NK-92 (cell line): Measurements from ENCODE around the gene GBGT1.

Source experiments
- DNase-seq: peaks from one replicate; lab custom pipeline; 2025; ENCODE audit not compliant: unreplicated experiment; lab: John Stamatoyannopoulos, UW

The GBGT1 gene

DNA sequence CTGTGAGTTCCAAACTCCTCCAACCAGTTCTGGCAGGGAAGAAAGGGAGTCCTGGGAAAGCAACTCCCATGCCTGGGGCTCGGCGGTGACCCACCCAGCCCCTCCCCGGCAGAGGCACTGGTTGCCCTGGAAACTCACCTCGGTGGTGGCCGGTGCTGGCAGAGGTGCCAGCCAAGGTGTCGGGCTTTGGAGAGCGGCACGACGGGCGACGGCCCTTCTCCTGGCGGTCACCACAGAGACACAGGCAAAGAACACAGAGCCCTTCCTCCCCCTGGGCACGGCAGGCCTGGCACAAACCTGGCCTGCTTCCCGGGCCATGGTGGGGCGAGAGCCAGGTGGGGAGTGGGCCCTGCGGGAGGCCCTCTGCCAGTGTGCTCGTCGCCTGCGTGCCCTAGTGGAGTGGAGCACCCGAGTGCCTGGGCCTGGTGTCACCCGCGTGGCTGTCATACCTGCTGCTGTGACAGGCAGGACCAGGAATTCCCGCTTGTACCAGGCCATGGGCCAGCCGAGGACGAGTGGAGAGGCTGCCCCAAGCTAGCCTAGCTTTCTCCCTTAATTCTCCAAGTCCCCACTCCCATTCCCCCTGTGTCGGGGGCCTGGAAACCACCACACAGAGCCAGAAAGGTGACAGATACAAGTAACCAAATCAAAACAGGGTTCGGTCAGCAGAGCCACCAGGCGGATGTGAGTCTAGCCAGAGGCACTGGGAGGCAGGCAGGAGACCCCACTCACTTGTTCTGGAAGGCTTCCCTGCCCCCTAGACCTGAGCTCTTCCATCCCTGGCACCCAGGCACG is 34.5 kb downstream of the GBGT1 start:
- no peak for DNase-seq

DNA sequence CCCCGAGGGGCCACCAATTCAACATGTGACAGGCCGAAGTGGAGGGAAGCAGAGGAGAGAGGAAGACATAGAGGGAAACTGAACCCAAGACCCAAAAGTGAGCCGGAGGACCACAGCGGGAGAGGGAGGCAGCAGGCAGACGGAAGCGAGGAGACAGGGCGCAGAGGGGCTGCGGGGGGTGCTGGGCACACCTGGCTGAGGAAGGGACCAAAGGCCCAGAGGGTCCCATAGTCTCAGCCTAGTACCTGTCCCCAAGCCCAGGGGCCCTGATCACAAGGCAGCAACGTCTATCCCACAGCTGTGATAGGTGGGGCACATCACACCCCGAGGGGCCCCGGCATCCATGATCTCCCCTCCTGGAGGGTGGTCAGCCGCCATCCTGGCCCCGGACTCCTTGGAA is 35.6 kb downstream of the GBGT1 start:
- DNase-seq = no peak

- no peak for DNase-seq
These were observed 36.3 kb downstream of the GBGT1 start for GRCh38 chr9:133127340-133127981.

DNA sequence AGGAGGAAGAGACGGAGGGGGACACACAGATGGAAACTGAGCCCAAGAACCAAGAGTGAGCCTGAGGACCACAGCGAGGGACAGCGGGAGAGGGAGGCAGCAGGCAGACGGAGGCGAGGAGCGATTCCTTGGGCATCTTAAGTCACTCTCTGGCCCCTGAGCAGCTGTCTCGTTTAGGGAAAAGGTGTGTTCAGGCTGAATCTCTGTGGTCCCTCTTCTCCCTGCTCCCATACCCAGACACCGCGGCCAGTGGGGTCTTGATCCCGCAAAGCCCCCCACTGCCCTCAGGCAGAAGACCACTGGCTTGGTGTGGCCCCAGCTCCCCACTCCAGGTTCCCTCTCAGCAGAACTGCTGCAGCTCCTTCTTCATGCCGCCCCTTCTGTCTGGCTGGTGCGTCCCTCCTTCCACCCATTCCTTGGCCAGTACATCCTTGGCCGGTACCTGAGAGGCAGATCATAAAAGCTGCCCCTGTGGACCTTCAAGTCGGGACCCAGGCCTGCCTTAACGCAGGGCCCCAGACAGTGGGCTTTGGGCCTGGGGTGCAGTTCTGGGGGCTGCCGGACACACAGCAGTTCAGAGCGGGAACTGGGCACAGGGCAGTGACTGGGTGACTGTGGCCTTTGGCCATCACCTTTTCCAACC is 36.9 kb downstream of the GBGT1 start:
- DNase-seq = no peak

DNA sequence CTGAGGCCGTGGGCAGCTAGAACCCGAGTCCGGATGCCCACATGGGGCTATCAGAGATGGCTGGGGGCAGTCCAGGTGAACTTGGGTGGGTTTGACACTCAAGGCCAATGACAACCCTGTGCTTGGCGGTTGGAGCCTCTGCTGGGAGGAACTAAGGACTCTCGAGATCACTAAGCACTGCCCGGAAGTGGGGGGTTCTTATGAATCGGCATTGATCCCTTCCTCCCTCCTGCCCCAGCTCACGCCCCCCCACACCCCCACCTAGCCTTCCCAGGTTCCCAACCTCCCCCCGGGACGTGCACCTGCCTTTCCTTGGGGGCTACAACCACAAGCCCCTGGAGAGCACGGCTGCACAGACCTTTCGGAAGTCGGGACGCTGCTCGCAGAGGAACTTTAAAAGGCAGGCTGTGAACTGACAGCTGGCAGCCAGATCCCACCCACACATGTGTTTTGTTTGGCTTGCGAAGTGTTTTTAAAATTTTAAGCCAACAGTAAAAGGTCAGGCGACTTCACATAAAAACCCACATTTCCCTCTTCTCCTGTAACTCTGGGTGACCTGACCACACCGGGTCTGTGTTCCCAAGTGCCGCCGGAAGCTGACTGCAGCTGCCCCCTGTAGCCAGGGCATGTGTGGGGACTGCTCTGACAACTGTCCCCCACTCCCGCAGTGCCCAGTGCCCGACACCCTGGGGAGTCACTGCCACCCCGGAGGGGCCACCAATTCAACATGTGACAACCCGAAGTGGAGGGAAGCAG is 37.6 kb downstream of the GBGT1 start:
- no peak for DNase-seq

GRCh38 chr9:133124907-133125275 is 38.8 kb downstream of the GBGT1 start:
- DNase-seq = no peak

GRCh38 chr9:133124123-133124906 is 39.4 kb downstream of the GBGT1 start:
- DNase-seq = no peak

- no peak for DNase-seq
These were observed 40.6 kb downstream of the GBGT1 start for GRCh38 chr9:133122935-133123611.

DNA sequence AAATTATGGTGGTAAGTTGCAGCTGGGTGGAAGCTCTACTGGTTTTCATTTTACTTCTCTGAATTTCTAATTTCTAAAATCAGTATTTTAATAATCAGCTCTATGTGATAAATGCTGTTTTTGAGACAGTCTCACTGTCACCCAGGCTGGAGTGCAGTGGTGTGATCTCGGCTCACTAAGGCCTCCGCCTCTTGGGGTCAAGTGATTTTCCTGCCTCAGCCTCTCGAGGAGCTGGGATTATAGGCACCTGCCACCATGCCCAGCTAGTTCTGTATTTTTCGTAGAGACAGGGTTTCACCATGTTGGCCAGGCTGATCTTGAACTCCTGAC is 41.1 kb downstream of the GBGT1 start:
- DNase-seq = no peak

DNA sequence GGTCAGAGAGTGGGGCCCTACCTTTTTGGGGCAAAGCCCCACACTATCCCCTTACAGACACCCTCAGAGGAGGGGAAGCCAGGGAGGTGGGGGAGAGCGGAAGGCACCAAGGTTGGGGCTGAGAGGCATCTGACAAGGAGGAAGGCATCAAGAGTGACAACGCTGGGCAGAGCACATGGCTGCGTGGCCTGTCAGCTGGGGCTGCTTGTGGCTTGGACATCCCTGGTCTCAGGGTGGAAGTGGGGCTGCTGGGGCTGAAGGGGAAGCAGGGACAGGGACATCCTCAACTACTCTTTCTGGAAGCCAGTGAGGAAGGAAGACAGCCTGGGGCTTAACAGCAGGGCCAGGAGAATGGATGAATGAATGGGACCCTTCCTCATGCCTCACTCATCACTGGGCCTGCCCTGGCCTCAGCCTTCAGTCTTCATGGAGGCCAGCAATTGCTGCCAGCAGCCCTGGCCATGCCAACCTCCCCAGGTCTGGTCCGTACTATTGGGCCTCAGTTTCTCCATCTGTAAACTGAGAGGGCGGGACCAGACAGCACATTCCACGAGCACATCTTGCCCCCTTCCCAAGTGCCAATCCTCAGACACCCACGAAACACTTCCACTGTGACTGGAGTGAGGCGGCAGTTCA is 41.7 kb downstream of the GBGT1 start:
- no peak for DNase-seq

- peak; percentile 59 for DNase-seq
These were observed 42.4 kb downstream of the GBGT1 start, which contains the start of gene RALGDS for GRCh38 chr9:133121198-133121914. Gene RALGDS (minus strand): TSS chr9:133121240. CDS start chr9:133121154, 86 bp downstream.

GRCh38 chr9:133120501-133121197 is 43.1 kb downstream of the GBGT1 start:
- no peak for DNase-seq

DNA sequence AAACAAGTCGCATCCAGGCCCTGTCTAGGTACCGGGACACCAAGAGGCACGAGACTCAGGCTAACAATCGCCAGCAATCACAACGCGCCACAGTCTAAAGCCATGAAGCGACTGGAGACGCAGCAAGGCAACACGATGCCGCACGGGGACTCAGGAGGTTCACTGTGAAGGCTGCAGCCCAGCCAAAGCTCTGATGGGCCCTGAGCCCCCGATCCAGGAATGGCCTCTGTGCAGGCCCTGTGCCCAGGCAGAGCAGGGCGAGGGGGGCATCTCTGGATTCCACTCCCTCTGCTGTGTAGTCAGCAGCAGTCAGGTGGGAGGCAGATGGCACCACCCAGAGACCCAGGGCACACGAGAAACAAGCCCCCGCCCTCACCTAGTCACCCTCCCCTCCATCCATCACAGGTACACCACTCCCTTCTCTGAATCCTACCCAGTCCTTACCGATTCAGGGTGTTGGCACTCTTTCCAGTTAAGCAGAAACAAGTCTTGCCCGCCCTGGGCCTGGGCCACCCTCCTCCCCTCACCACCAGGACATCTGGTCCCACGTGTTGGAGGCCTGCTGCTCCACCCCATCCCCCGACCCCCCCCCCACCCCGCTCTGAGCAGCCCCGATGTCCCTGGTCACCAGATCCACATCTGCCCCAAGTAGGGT is 43.7 kb downstream of the GBGT1 start:
- DNase-seq = no peak

GRCh38 chr9:133119103-133119845 is 44.4 kb downstream of the GBGT1 start:
- DNase-seq = no peak

- no peak for DNase-seq
These were observed 45.1 kb downstream of the GBGT1 start for GRCh38 chr9:133118568-133118967.

DNA sequence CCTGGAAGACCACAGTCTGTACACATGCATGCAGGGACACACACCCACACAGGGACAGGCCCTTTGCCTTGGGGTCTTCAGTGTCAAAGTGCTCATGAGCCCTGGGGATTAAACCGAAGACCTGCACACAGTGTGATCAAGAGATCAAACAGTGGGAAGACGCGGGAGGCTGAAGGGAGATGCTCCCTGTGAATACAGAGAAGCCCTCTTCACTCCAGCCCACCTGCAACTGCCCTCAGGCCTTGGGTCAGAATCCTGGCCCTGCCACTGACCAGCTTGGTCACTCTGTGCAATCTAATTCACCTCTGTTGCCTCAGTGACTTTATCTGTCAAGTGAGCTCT is 45.6 kb downstream of the GBGT1 start:
- DNase-seq = no peak
